Gastroesophageal sphincter (tissue), 3 donors: ENCODE results near the gene HECTD4.

ENCODE experiments used
- CTCF ChIP-seq, 4 experiments: fragments of 200-600 bp in 2 of 4; fragments of 450-650 bp in 2 of 4; sonication (generic) in 1 of 4; IDR thresholded peaks; one replicate each; pipeline ENCODE4 v1.5.1; 2017 to 2019; ENCODE audit warnings: antibody characterized with exemption in 4 of 4, mild to moderate bottlenecking in 2 of 4, moderate library complexity in 2 of 4
- EP300 ChIP-seq: sonication (generic); formaldehyde crosslinking; IDR thresholded peaks from one replicate; pipeline ENCODE4 v1.6.1; 2017; ENCODE audit warnings: antibody characterized with exemption, mild to moderate bottlenecking
- POLR2A ChIP-seq, 2 donors: fragments of 450-650 bp; IDR thresholded peaks; one replicate each; pipeline ENCODE4 v1.6.1; 2017; ENCODE audit warnings: antibody characterized with exemption in 2 of 2, mild to moderate bottlenecking in 2 of 2, moderate library complexity in 1 of 2
- POLR2AphosphoS5 ChIP-seq: sonication (generic); formaldehyde crosslinking; IDR thresholded peaks from one replicate; pipeline ENCODE4 v1.6.1; 2017; ENCODE audit warnings: antibody characterized with exemption

GRCh38 chr12:112347581-112347982 lies 34.6 kb downstream of the HECTD4 start:
- TF ChIP-seq CTCF (IDR thresholded peaks at IDR 0.05) (no peak), POLR2A (IDR thresholded peaks at IDR 0.05) (no peak), POLR2AphosphoS5 (no peak), EP300 (no peak)
